NCI-H2107 treated with DMSO at 0.1 percent for 48 hours (cell line): ENCODE data around the gene POLR2L.

Source experiments
- DNase-seq: peaks from one replicate; lab custom pipeline; 2025; ENCODE audit not compliant: unreplicated experiment; lab: John Stamatoyannopoulos, UW

POLR2L gene

DNA sequence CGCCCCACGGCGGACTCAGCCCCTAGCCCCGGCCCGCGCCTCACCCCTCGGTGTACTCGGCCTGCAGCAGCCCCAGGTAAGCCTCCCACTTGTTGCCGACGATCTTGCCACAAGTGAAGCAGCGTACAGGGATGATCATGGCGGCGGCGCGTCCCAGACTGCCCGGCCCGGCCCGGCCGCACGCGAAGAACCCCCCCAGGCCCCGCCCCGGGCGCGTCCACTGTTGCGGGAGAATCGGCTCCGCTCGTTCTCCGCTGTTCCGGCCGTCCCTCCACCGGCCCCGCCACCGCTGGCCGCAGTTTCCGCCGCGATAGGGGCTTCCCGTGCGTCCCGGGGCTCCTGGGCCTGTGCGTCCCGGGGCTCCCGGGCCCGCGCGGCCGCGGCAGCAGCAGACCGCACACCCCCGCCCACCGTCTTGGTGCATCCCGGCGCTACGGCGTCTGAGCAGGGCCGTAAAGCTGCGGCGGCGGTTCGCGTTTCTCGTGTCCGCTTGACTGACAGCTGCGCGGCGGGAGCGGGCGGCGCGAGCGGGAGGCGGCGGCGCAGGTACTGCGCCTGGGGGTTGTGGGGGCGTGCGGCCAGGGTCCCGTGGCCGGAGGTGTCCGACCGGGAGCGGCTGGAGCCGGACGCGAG lies at the start of gene POLR2L, which contains the start of gene TSPAN4:
TSS of gene POLR2L (minus strand) at position 160 of the 633 bp plus-strand sequence. CDS start at position 139, 21 bp downstream.
TSS of gene TSPAN4 (plus strand) at position 483 of the 633 bp plus-strand sequence. CDS start 7,453 bp downstream, outside the sequence.
- peak; percentile 53 for DNase-seq

- DNase-seq, result peak; percentile 11
These were observed 48.6 kb upstream of the POLR2L start for GRCh38 chr11:890794-891540.

GRCh38 chr11:889687-890475 lies 47.6 kb upstream of the POLR2L start:
- no peak for DNase-seq

GRCh38 chr11:889257-889656 lies 46.9 kb upstream of the POLR2L start:
- DNase-seq, result no peak

GRCh38 chr11:888310-889212 lies 46.2 kb upstream of the POLR2L start:
- DNase-seq, result no peak

DNA sequence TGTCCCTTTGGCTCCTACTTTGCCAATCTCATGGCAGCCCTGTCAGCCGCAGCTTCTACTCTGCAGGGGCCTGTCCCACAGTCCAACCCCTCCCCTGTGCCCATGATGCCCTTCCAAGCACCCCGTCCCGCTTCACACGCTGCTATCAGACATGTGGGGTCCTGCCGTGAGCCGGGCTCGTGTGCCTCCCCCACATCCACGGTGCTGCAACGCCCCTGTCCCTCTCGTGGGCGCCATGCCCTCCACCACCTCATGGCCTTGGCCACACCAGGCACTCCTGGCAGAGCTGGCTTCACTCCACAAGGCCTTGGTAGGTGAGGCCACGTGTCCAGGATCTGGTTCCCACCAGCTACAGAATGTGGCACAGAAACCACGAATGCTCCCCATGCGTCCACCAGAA lies 45.3 kb upstream of the POLR2L start:
- no peak for DNase-seq

DNA sequence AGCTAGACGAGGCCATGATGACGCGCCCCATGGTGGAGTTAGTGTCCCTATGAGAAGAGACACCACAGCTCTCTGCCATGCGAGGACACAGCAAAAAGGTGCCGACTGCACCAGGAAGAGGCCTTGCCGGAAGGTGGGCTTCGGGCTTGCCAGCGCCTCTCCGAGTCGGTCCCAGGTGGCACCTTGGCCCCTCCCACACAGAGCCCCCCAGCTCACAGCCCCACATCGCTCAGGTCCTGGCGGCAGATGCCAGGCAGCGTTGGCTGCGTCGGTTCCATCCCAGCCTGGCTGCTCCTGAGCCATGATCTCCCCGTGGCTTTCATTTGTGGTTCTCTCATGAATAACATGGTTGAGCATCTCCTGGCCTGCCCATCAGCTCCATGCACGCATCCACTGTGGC lies 44.2 kb upstream of the POLR2L start:
- DNase-seq, result no peak

DNA sequence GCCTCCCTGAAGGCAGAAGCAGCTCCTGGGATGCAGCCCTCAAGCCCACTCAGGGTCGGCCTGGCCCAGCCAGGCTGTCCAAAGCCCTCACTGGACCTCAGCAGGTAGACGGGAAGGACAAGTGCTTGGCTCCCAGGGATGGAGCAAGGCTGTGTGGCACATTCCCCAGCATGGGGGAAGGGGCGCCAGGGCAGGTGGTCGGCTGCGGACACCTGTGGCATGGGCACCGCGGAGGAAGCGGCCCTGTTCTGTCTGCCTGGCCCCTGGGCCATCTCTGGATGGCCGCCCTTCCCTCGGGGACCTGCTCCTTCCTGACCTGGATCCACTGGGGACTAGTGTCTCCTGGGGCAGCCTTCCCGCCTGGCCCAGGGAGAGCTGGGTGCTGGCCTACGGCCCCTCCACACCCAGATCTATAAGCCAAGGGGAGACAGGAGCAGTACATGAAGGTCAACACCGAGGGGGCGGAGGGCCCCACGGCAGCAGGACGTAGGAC lies 42.3 kb upstream of the POLR2L start:
- DNase-seq, result no peak

DNA sequence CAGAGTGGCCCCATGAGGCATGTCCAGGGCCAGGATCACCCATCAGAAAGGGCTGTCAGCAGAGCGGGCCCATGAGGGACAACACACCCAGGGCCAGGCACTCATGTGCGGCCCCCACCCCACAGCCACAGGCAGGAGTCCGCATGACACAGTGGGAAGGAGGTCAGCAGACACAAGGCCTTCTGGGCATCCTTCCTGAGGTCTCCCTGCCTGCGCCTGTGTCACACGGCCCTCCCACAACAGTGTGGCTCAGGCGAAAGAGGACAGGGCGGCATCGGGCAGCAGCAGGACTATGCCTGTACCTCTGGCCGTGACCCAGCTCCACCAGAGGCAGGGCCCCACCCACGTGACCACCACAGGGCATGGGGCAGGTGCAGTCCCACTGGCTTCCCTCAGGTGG lies 41.2 kb upstream of the POLR2L start:
- DNase-seq, result no peak

GRCh38 chr11:882596-882995 lies 40.3 kb upstream of the POLR2L start:
- no peak for DNase-seq

DNA sequence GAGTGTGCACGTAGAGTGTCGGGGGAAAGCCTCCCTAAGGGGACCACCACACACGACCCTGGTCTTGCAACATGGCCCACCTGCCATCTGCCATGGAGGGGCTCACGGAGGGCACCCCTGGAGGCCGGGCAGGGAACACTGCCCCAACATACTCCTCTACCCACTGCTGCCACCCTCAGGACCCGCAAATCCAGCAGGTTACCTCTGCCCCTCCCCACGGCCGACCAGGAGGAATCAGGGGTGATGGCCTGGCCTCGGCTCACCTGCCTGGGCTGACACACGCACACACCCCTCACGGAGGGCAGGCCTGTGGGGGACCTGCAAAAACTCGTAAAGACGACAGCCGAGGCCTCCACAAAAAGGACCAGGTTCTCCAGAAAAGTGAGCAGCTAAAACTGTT lies 38.1 kb upstream of the POLR2L start:
- DNase-seq, result no peak

GRCh38 chr11:877565-877964 lies 35.2 kb upstream of the POLR2L start:
- no peak for DNase-seq

- DNase-seq, result no peak
These were observed 34.2 kb upstream of the POLR2L start for GRCh38 chr11:876545-876944.

- no peak for DNase-seq
These were observed 33.5 kb upstream of the POLR2L start for GRCh38 chr11:875769-876301.

GRCh38 chr11:875203-875602 lies 32.9 kb upstream of the POLR2L start:
- DNase-seq, result no peak

- no peak for DNase-seq
These were observed 31.4 kb upstream of the POLR2L start for GRCh38 chr11:873706-874105.

DNA sequence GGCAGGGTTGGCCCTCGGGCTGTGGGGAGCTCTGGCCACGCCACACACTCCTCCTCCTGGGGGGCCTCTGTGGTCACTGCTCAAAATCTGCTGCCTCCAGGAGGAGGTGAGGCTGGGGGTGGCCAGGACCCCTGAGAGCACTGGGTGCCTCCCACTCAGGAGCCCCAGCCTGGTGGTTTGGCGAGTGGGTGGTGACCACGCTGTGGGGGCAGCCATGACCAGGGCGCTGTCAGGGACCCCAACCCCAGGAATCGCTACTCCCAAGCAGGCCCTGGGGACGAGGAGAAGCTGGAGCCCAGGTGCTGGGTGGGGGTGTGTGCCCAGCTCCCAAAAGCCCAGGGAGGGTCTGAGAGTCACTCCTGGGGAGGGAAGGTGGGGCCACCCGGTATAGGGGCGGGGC lies 30.5 kb upstream of the POLR2L start:
- DNase-seq, result no peak

- DNase-seq, result no peak
These were observed 29.1 kb upstream of the POLR2L start for GRCh38 chr11:871472-871871.

DNA sequence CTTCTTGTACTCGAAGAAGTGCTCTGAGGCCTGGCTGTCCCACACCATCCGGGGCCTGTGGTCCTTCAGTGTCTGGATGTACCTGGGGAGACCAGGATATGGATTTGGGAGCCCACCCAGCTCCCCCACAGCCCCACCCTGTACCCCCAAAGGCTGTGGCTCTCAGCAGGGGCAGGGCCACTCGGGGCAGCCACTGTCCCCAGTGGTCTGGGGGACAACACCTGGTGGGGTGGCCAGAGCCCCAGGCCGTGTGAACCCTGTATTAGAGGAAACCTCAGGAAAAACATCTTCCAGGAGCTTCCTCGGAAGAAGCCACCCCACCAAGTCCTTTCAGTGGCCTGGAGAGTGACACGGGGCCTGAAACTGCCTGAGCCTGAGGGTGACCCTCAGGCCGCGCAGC lies 28.1 kb upstream of the POLR2L start:
- DNase-seq, result no peak

GRCh38 chr11:870127-870413 lies 27.7 kb upstream of the POLR2L start:
- DNase-seq, result no peak
